AG09309 (cell line): Measurements from ENCODE around the gene DUOX1.
A peak's percentile ranks its signal among the peaks of the same experiment; 100 is the strongest.

Experiments
- DNase-seq: peaks from one replicate; pipeline ENCODE4 v3.0.0-alpha.2; 2010; ENCODE audit warnings: low read depth
- H3K4me3 ChIP-seq: 2 replicates; pipeline ENCODE4 v1.5.1; 2011; ENCODE audit warnings: mild to moderate bottlenecking, low read depth, low read length, moderate library complexity; ENCODE audit not compliant: control insufficient read depth
- TF ChIP-seq, protein P1 (sequence below): IDR thresholded peaks from 2 replicates; pipeline ENCODE4 v1.5.1; 2011; ENCODE audit warnings: mild to moderate bottlenecking, low read depth, low read length, inconsistent platforms; ENCODE audit not compliant: insufficient read depth, control insufficient read depth; ENCODE audit errors: missing control alignments

Gene DUOX1

DNA sequence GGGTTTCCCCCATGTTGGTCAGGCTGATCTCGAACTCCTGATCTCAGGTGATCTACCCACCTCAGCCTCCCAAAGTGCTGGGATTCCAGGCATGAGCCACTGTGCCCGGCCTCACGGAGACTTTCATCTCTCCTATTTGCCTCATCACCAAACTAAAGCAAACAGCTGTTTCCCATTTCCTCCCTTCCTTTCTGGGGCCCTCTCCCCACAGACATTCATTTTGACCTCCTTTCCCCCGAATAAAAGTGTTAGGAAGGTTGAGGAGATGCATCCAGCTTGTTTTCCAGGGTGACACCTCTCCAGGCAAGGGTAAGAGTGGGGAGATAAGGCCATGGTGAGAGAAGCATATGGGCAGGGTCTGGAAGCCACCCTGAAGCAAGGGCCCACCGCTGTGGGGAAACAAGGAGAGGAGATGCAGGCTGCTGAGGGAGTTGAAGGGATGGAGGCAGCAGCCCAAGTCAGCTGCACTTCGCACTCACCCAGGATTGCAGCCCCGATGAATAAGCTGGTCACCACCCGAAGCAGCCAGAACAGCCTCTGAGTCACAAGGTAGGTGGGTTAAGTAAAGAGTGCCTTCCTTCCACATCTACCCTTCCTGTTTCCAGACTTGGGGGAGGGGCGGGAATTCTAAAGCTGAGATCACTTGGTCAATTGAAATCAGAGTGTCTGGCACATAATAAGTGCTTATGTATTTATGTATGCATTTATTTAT lies 7.9 kb upstream of the DUOX1 start:
- DNase-seq, result peak; percentile 52
- TF ChIP-seq, protein P1, sequence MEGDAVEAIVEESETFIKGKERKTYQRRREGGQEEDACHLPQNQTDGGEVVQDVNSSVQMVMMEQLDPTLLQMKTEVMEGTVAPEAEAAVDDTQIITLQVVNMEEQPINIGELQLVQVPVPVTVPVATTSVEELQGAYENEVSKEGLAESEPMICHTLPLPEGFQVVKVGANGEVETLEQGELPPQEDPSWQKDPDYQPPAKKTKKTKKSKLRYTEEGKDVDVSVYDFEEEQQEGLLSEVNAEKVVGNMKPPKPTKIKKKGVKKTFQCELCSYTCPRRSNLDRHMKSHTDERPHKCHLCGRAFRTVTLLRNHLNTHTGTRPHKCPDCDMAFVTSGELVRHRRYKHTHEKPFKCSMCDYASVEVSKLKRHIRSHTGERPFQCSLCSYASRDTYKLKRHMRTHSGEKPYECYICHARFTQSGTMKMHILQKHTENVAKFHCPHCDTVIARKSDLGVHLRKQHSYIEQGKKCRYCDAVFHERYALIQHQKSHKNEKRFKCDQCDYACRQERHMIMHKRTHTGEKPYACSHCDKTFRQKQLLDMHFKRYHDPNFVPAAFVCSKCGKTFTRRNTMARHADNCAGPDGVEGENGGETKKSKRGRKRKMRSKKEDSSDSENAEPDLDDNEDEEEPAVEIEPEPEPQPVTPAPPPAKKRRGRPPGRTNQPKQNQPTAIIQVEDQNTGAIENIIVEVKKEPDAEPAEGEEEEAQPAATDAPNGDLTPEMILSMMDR, result no peak
- H3K4me3 ChIP-seq, result no peak overlapping the region

DNA sequence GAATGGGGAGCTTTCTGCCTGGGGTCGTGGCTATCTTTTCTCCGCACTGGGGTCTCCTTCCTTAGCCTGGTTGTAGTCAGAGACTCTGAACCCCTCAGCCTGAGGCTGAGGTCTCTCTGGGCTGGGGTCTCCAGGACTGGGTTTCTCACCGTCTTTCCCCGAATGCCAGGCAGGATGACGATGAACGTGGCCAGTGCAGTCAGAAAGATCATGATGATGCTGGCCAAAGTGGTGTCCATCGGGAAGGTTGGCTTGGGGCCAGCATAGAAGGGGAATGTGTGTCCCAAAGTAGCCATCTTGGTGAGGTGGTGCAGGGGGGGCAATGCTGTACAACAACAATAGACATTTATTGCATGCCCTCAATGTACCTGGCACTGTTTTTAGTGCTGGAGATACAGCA lies 7.1 kb upstream of the DUOX1 start:
- TF ChIP-seq, protein P1, result no peak
- H3K4me3 ChIP-seq, result no peak overlapping the region
- no peak for DNase-seq

DNA sequence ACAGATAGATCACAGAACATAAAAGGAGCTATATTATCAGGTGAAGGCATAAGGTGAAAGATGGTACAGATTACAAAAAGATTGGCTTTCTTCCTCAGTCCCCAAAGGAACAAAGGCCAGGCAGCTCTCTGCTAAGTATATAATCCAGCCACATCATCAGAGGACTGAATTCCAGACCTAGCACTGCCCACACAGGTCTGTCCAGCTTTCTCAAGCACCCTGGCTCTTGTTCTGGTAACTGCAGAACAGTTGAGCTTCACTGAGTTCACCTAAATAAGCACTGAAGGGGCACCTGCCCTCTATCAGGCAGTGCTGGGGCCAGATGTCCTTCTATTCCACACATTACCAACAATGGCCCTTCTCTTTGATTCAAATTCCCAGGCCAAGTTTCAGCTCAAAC lies 6.4 kb upstream of the DUOX1 start:
- TF ChIP-seq, protein P1, result no peak
- DNase-seq, result no peak

GRCh38 chr15:45126535-45127158 lies 3.1 kb upstream of the DUOX1 start:
- no peak overlapping the region for H3K4me3 ChIP-seq
- TF ChIP-seq, protein P1, result peak; percentile 69
- DNase-seq, result no peak

More for the DNA sequence above, 6.4 kb upstream of the DUOX1 start:
- H3K4me3 ChIP-seq, result no peak overlapping the region

DNA sequence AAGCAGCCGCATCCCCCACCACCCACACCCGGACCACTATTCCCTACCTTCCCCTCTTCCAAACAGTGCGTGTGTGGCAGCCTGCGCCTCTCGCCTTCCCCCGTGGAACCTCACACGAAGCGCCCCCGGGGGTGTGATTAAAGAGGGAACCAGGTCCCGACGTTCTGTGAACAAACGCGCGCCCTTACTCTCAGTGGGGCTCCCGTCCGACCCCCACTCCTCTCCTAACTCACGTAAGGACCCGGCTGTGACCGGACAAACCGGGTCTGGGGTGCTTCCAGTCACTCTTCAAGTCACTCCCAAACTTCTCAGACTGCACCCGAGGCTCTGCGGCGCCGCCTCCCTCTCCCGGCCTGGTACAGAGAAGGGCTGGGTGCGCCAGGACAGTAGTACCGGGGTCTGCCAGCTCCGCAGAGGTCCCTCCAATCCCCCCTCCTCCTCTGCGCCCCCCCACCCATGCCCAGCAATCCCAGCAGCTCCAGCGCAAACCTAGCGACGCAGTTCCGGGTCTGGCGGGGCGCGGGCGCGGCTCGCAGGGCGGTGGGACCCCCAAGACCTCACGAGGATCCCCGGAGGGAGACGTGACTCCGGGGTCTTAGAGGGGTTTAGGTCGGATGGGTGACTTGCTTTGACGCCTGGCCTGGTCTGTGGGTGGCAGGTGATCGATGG lies 689 bp upstream of the DUOX1 start:
- peak overlapping the region; percentile 5 for H3K4me3 ChIP-seq
- TF ChIP-seq, protein P1, result no peak
- no peak for DNase-seq

DNA sequence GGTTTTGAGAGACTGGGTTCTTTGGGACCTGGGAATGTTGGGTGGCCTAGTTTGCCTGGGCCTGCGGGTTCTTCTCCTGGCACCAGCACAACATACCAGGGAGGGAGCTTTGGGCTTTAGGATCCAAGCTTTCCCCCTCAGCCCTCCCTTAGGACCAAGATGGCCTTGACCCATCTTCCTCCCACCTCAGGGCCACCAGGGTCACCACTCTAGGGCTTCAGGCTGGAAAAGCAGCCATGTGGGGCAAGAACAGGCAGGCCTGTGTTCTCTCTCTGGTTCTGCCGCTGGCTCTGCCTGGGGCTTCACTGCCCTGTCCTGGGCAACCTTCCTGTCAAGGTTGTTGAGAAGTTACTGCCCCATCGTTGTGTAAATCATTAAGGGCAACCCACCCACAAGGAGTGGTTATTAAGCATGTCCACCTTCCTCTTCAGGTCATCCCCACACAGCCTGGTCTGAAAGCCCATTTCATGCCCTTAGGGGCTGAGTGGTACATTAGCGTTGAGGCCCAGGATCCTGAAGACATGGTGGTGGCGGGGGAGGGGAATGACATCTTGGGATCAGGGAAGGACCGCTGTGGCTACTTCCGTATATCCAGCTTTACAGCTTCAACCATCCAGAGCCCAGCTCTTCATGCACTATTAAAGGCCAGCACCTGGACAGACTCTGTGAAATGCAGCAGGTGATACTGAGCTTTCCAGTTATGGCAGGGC lies 652 bp downstream of the DUOX1 start:
- no peak overlapping the region for H3K4me3 ChIP-seq

More for the DNA sequence above, 652 bp downstream of the DUOX1 start:
- TF ChIP-seq, protein P1, result no peak
- no peak for DNase-seq
